ENCODE measurements around the gene ZNF516. TPM values are rescaled to one million over a fixed set of nuclear protein-coding genes. Genes with fewer than 3 reads are reported as not detected.

Gene ZNF516
- total RNA-seq, 1 donor from 2014 or later: 83.2 TPM

- no peaks in the 10 kb centered on the region for H3K9me3 Mint-ChIP-seq (ENCODE audit: unreplicated experiment)
- H3K27ac Mint-ChIP-seq (ENCODE audit: unreplicated experiment): no peak overlapping the region
- TF ChIP-seq, protein P1, sequence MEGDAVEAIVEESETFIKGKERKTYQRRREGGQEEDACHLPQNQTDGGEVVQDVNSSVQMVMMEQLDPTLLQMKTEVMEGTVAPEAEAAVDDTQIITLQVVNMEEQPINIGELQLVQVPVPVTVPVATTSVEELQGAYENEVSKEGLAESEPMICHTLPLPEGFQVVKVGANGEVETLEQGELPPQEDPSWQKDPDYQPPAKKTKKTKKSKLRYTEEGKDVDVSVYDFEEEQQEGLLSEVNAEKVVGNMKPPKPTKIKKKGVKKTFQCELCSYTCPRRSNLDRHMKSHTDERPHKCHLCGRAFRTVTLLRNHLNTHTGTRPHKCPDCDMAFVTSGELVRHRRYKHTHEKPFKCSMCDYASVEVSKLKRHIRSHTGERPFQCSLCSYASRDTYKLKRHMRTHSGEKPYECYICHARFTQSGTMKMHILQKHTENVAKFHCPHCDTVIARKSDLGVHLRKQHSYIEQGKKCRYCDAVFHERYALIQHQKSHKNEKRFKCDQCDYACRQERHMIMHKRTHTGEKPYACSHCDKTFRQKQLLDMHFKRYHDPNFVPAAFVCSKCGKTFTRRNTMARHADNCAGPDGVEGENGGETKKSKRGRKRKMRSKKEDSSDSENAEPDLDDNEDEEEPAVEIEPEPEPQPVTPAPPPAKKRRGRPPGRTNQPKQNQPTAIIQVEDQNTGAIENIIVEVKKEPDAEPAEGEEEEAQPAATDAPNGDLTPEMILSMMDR (IDR thresholded peaks at IDR 0.05; ENCODE audit: unreplicated experiment): no peak
- H3K4me3 Mint-ChIP-seq (ENCODE audit: unreplicated experiment): no peak overlapping the region
- peaks cover 31% of the 10 kb centered on the region for H3K36me3 Mint-ChIP-seq (ENCODE audit: low read depth, unreplicated experiment)
- no peak for DNase-seq (ENCODE audit: low spot score)
- H3K4me1 Mint-ChIP-seq (ENCODE audit: unreplicated experiment): peaks cover 42% of the 10 kb centered on the region
- H3K27me3 Mint-ChIP-seq (ENCODE audit: unreplicated experiment): peaks cover 25% of the 10 kb centered on the region
These were observed 30.5 kb downstream of the ZNF516 start for GRCh38 chr18:76464281-76465259.

DNA sequence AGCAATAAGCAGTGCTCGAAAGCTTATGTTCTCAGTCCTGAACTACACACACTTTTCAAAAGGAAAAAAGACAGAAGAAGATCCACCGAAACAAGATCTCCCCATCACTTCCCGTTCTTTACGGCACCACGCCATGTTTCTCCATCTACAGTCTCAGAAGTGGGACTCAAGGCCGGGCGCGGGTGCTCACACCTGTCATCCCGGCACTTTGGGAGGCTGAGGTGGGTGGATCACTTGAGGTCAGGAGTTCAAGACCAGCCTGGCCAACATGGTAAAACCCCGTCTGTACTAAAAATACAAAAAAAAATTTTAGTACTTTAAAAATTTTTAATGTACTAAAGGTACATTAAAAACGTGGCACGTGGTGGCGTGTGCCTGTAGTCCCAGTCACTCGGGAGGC is 31.2 kb downstream of the ZNF516 start:
- H3K4me3 Mint-ChIP-seq (ENCODE audit: unreplicated experiment): no peak overlapping the region
- DNase-seq (ENCODE audit: low spot score): no peak
- TF ChIP-seq, protein P1 (IDR thresholded peaks at IDR 0.05; ENCODE audit: unreplicated experiment): no peak
- no peaks in the 10 kb centered on the region for H3K9me3 Mint-ChIP-seq (ENCODE audit: unreplicated experiment)
- peaks cover 31% of the 10 kb centered on the region for H3K36me3 Mint-ChIP-seq (ENCODE audit: low read depth, unreplicated experiment)
- H3K27ac Mint-ChIP-seq (ENCODE audit: unreplicated experiment): no peak overlapping the region
- H3K27me3 Mint-ChIP-seq (ENCODE audit: unreplicated experiment): peaks cover 27% of the 10 kb centered on the region
- peaks cover 41% of the 10 kb centered on the region for H3K4me1 Mint-ChIP-seq (ENCODE audit: unreplicated experiment)

DNA sequence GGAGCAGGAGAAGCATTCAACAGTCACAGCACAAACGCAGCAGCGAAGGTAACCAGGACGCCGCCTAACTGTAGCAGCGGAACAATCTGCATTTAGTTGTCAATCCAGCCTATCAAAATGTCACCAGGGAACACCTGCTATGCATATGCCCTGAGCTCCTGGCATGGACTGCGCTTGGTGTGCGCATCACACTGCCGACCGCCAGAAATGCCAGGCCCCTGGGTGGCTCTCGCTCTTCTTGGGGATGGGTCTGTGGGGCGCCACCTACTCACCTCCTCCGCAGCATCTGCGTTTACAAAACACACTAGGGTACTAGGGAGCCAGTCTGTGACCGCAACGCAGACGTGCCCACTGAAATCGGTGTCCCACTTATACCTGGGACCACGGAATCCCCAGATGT is 31.7 kb downstream of the ZNF516 start:
- Mint-ChIP-seq H3K9me3 (ENCODE audit: unreplicated experiment) (no peaks in the 10 kb centered on the region), H3K4me1 (ENCODE audit: unreplicated experiment) (peaks cover 40% of the 10 kb centered on the region), H3K27me3 (ENCODE audit: unreplicated experiment) (peaks cover 27% of the 10 kb centered on the region), H3K4me3 (ENCODE audit: unreplicated experiment) (no peak overlapping the region), H3K27ac (ENCODE audit: unreplicated experiment) (no peak overlapping the region), H3K36me3 (ENCODE audit: low read depth, unreplicated experiment) (peaks cover 36% of the 10 kb centered on the region)
- DNase-seq (ENCODE audit: low spot score): no peak
- TF ChIP-seq, protein P1 (IDR thresholded peaks at IDR 0.05; ENCODE audit: unreplicated experiment): no peak

DNA sequence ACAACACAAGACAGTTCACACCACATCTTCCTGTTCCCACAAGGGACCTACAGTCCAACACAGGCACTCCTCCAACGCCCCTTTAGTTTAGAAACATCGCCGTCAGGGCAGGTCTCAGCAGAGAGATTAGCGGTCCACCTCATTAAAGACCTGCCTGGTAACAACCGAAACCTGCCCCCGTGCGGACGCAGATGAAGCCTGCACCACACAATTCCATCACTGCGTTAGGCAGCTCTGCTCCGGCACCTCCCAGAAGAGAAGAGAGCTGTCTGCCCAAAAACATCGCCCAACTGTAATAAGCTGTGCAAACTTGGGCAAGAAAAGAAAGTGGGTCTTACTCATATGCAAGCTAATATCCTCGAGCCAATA is 32.7 kb downstream of the ZNF516 start:
- Mint-ChIP-seq H3K9me3 (ENCODE audit: unreplicated experiment) (no peaks in the 10 kb centered on the region), H3K27ac (ENCODE audit: unreplicated experiment) (no peak overlapping the region), H3K4me3 (ENCODE audit: unreplicated experiment) (no peak overlapping the region), H3K27me3 (ENCODE audit: unreplicated experiment) (peaks cover 22% of the 10 kb centered on the region), H3K4me1 (ENCODE audit: unreplicated experiment) (peaks cover 34% of the 10 kb centered on the region), H3K36me3 (ENCODE audit: low read depth, unreplicated experiment) (peaks cover 31% of the 10 kb centered on the region)
- TF ChIP-seq, protein P1 (IDR thresholded peaks at IDR 0.05; ENCODE audit: unreplicated experiment): no peak
- no peak for DNase-seq (ENCODE audit: low spot score)

DNA sequence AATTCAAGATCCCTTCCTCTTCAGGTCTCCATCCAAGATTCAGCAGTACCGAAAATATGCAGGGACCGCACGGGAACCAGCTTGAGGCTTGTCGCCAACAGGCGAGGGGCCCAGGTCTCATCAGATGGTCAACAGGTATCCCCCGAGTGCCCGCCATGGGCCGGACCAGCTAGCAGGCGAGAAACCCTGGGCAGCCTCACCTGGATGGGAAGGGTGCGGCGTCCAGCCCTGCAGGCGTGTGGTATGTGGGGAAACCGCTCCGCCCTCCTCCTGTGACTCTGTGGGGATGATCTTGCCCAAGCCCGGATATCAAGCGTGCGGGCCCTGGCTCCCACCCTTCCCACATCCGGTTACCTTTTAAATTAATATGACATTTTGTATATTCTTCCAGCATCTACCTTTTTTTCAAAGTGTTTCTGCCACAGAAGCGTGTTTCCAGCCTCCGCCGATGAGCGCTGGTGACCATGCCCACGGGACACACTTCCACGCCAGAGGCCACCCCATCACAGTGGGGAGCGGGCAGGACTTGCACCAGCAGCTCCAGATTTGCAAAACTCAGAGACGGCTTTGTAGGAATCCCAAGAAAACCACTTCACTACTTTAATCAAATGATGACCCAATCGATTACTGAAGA is 33.2 kb downstream of the ZNF516 start:
- Mint-ChIP-seq H3K9me3 (ENCODE audit: unreplicated experiment) (no peaks in the 10 kb centered on the region), H3K36me3 (ENCODE audit: low read depth, unreplicated experiment) (peaks cover 34% of the 10 kb centered on the region), H3K27ac (ENCODE audit: unreplicated experiment) (no peak overlapping the region), H3K4me1 (ENCODE audit: unreplicated experiment) (peaks cover 33% of the 10 kb centered on the region), H3K4me3 (ENCODE audit: unreplicated experiment) (no peak overlapping the region), H3K27me3 (ENCODE audit: unreplicated experiment) (peaks cover 22% of the 10 kb centered on the region)
- TF ChIP-seq, protein P1 (IDR thresholded peaks at IDR 0.05; ENCODE audit: unreplicated experiment): no peak
- DNase-seq (ENCODE audit: low spot score): no peak
